ENCODE results near the gene ENTPD8. TPM values are rescaled to one million over a fixed set of nuclear protein-coding genes. Genes with fewer than 3 reads are reported as not detected.

The ENTPD8 gene
- total RNA-seq, 2 experiments from 2014 or later = not detected

- CTCF ChIA-PET = no interaction called here
- DNase-seq (peak in 1 of 14 experiments; percentile 21), ATAC-seq (ENCODE audit: poor library complexity) (no peak)
- Histone ChIP-seq H3K4me3 (ENCODE audit: low read length) (no peak overlapping the region), H3K27me3 (ENCODE audit: control insufficient read depth in 1 of 2, insufficient read depth in 2 of 2, low read length in 2 of 2) (no peaks in the 10 kb centered on the region), H3K4me1 (ENCODE audit: insufficient read depth, low read length) (peaks cover 22% of the 10 kb centered on the region), H3K9me3 (ENCODE audit: control insufficient read depth in 1 of 2, insufficient read depth in 1 of 2, low read length in 2 of 2) (no peaks in the 10 kb centered on the region), H3K27ac (ENCODE audit: low read depth in 1 of 2, low read length in 2 of 2) (no peak overlapping the region), H3K36me3 (ENCODE audit: insufficient read depth, low read length) (peaks cover 4% of the 10 kb centered on the region)
- no peak overlapping the region for H3K4me3 Mint-ChIP-seq
- no peak for TF ChIP-seq CTCF (IDR thresholded peaks at IDR 0.05)
- POLR2A ChIA-PET = no interaction called here
- H3K9me3 Mint-ChIP-seq = no peaks in the 10 kb centered on the region
- H3K36me3 Mint-ChIP-seq (ENCODE audit: low read depth) = no peaks in the 10 kb centered on the region
- no peaks in the 10 kb centered on the region for H3K27me3 Mint-ChIP-seq
- peak overlapping the region; percentile 71 for H3K27ac Mint-ChIP-seq
- peaks cover 9% of the 10 kb centered on the region for H3K4me1 Mint-ChIP-seq (ENCODE audit: low read depth)
- intact Hi-C loops (cut with DNase I, micrococcal nuclease) = no loop called here
These were observed 50.4 kb downstream of the ENTPD8 start for GRCh38 chr9:137390553-137391410.

GRCh38 chr9:137389428-137389746, 51.8 kb downstream of the ENTPD8 start:
- no peak for ATAC-seq (ENCODE audit: poor library complexity)
- no peaks in the 10 kb centered on the region for H3K9me3 ChIP-seq (ENCODE audit: control insufficient read depth in 1 of 2, insufficient read depth in 1 of 2, low read length in 2 of 2)
- intact Hi-C loops (cut with DNase I, micrococcal nuclease) = no loop called here
- no peaks in the 10 kb centered on the region for H3K36me3 Mint-ChIP-seq (ENCODE audit: low read depth)
- peaks cover 4% of the 10 kb centered on the region for H3K36me3 ChIP-seq (ENCODE audit: insufficient read depth, low read length)
- H3K27ac ChIP-seq (ENCODE audit: low read depth in 1 of 2, low read length in 2 of 2) = no peak overlapping the region
- H3K27me3 Mint-ChIP-seq = no peaks in the 10 kb centered on the region
- H3K27ac Mint-ChIP-seq = peak overlapping the region; percentile 12
- CTCF ChIA-PET = no interaction called here
- H3K4me3 ChIP-seq (ENCODE audit: low read length) = no peak overlapping the region
- TF ChIP-seq CTCF (IDR thresholded peaks at IDR 0.05) = no peak
- peaks cover 22% of the 10 kb centered on the region for H3K4me1 ChIP-seq (ENCODE audit: insufficient read depth, low read length)
- H3K27me3 ChIP-seq (ENCODE audit: control insufficient read depth in 1 of 2, insufficient read depth in 2 of 2, low read length in 2 of 2) = no peaks in the 10 kb centered on the region
- no peak for DNase-seq
- H3K9me3 Mint-ChIP-seq = no peaks in the 10 kb centered on the region
- POLR2A ChIA-PET = no interaction called here
- no peak overlapping the region for H3K4me3 Mint-ChIP-seq
- peaks cover 12% of the 10 kb centered on the region for H3K4me1 Mint-ChIP-seq (ENCODE audit: low read depth)

GRCh38 chr9:137388589-137389427, 52.3 kb downstream of the ENTPD8 start:
- H3K27me3 Mint-ChIP-seq = no peaks in the 10 kb centered on the region
- no peaks in the 10 kb centered on the region for H3K9me3 ChIP-seq (ENCODE audit: control insufficient read depth in 1 of 2, insufficient read depth in 1 of 2, low read length in 2 of 2)
- H3K36me3 Mint-ChIP-seq (ENCODE audit: low read depth) = no peaks in the 10 kb centered on the region
- no peak for ATAC-seq (ENCODE audit: poor library complexity)
- POLR2A ChIA-PET = interaction anchor here (1.1 to 1.8 kb wide), 2 partner anchors 25 to 34 kb away, joined by 4 to 18 read pairs; partner anchors contain the start of genes EXD3 and NOXA1
- DNase-seq = no peak
- H3K27me3 ChIP-seq (ENCODE audit: control insufficient read depth in 1 of 2, insufficient read depth in 2 of 2, low read length in 2 of 2) = no peaks in the 10 kb centered on the region
- no peak for TF ChIP-seq CTCF (IDR thresholded peaks at IDR 0.05)
- intact Hi-C loops (cut with DNase I, micrococcal nuclease) = no loop called here
- no peak overlapping the region for H3K4me3 Mint-ChIP-seq
- peaks cover 13% of the 10 kb centered on the region for H3K4me1 Mint-ChIP-seq (ENCODE audit: low read depth)
- peak overlapping the region; percentile 96 for H3K27ac Mint-ChIP-seq
- peak overlapping the region in 1 of 2 donors; percentile 69 for H3K27ac ChIP-seq (ENCODE audit: low read depth in 1 of 2, low read length in 2 of 2)
- no peak overlapping the region for H3K4me3 ChIP-seq (ENCODE audit: low read length)
- no peaks in the 10 kb centered on the region for H3K9me3 Mint-ChIP-seq
- H3K4me1 ChIP-seq (ENCODE audit: insufficient read depth, low read length) = peaks cover 22% of the 10 kb centered on the region
- CTCF ChIA-PET = no interaction called here
- H3K36me3 ChIP-seq (ENCODE audit: insufficient read depth, low read length) = peaks cover 4% of the 10 kb centered on the region

Data from CD4-positive, alpha-beta T cell (primary cell).